ENCODE results near the gene XYLT2.

The XYLT2 gene

GRCh38 chr17:50352072-50352692, 6.3 kb downstream of the XYLT2 start:
- DNase-seq, result no peak

- no peak for DNase-seq
These were observed 7.0 kb downstream of the XYLT2 start for GRCh38 chr17:50352693-50353599.

- no peak for DNase-seq
These were observed 7.8 kb downstream of the XYLT2 start for GRCh38 chr17:50353600-50354195.

- DNase-seq, result no peak
These were observed 8.3 kb downstream of the XYLT2 start for GRCh38 chr17:50354198-50354597.

- no peak for DNase-seq
These were observed 8.8 kb downstream of the XYLT2 start for GRCh38 chr17:50354776-50355175.

- no peak for DNase-seq
These were observed 9.4 kb downstream of the XYLT2 start for GRCh38 chr17:50355336-50355700.

GRCh38 chr17:50355701-50356341, 9.9 kb downstream of the XYLT2 start:
- DNase-seq, result no peak

GRCh38 chr17:50356418-50356817, 10.5 kb downstream of the XYLT2 start:
- DNase-seq, result no peak

- DNase-seq, result no peak
These were observed 11.1 kb downstream of the XYLT2 start for GRCh38 chr17:50356892-50357510.

- no peak for DNase-seq
These were observed 12.3 kb downstream of the XYLT2 start for GRCh38 chr17:50358177-50358576.

GRCh38 chr17:50359005-50359699, 13.2 kb downstream of the XYLT2 start:
- no peak for DNase-seq

- DNase-seq, result no peak
These were observed 14.1 kb downstream of the XYLT2 start for GRCh38 chr17:50359998-50360461.

- DNase-seq, result no peak
These were observed 14.7 kb downstream of the XYLT2 start for GRCh38 chr17:50360486-50361115.

GRCh38 chr17:50361561-50362480, 15.9 kb downstream of the XYLT2 start:
- DNase-seq, result peak; percentile 40

- no peak for DNase-seq
These were observed 16.7 kb downstream of the XYLT2 start for GRCh38 chr17:50362661-50363060.

- no peak for DNase-seq
These were observed 17.5 kb downstream of the XYLT2 start for GRCh38 chr17:50363217-50364060.

GRCh38 chr17:50364061-50364458, 18.1 kb downstream of the XYLT2 start:
- DNase-seq, result no peak

- no peak for DNase-seq
These were observed 18.8 kb downstream of the XYLT2 start for GRCh38 chr17:50364715-50365114.

- no peak for DNase-seq
These were observed 19.2 kb downstream of the XYLT2 start for GRCh38 chr17:50365165-50365564.
